Measurements from ENCODE around the gene MRPL23. TPM values are rescaled to one million over a fixed set of nuclear protein-coding genes. Genes with fewer than 3 reads are reported as not detected.

Gene MRPL23
- total RNA-seq = 30.0 and 48.2 TPM in 2 replicates

DNA sequence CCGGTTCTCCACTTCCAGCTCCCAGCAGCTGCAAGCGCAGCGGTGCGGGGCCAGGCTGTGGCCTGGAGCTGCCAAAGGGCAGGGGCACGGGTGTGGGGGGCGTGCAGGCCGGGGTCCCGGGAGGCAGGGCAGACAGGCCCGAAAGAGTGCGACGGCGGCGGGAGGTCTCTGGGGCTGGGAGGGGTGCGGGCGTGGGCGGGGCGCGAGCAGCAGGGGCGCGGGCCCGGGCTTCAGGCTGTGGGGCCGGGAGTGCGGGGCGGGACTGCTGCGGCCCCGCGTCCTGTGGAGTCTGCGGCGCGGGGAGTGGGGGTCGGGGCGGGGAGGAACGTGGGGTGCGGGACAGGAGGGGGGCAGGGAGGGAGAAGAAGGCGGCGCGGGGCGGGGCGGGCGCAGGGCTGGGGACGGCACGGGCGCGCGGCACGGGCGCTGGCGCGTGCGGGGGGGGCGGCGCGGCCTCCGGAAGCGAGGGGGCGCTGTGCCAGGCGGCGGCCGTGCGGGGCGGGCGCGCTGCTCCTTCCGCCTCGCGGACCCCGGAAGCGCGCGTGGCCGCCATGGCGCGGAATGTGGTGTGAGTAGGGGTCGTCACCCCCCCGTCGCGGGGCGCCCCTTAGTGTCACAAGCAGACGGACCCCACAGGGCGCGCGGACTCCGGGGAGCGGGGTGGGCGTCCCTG lies at the start of gene MRPL23:
Gene MRPL23, plus strand, starts transcription at position 521 of the 673 bp plus-strand sequence. Its CDS starts 31 bp downstream, at position 552.

DNA sequence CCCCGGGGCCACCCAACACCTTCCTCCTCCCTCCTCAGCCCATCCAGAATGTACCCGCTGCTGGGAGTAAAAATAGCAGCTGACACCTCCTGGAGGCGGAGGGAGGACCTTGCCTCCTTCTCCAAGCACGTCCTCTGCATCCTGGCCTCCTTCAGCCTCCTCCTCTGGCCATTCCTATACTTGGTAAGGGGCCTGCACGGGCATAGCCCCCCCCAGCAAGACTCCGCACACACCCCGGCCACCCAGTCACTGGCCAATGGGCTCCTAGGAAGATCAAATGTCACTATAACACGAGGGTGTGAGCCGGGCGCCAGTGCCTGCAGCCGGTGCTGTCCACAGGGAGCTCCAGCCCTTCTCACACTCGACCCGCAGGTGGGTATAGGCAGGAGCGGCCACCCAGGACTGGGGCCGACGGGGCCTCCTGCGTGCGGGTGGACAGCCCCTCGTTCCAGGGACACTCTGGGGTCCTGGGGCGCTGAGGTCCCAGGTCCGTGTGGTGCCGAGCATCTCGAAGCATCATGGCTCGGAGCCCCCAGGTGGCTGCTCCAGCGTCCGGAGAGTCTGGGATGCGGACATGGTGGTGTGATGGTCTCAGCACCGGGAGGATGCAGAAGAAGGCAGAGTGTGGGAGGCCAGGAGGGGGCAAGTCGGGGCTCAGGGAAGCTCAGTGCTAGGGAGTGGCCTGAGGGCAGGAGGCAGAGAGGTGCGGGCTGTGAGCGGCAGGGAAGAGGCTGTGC lies 27.6 kb upstream of the MRPL23 start, which contains the start of gene TNNT3:
Gene TNNT3, plus strand, starts transcription at position 313 of the 737 bp plus-strand sequence. CDS start 3,172 bp downstream, outside the sequence.

DNA sequence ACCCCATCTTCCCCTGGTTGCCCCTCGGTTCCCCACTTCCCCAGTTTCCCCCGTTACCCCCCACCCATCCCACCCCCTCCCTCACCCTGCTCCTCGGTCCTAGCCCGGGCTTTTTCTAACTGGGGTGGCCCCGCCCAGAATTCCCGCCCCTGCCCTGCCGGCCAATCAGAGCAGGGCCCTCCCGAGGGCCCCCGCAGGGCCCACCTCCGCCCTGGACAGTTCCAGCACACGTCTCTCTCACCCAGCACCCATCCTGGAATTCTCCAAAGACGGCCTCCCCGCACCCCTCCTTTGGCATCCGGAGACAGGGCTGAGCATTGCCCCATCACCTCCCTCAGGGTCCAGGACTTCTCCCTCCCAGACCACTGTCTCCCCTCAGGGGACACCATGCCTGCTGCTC lies 50.6 kb downstream of the MRPL23 start, which contains the start of gene H19:
Gene H19, minus strand, starts transcription at position 88 of the 400 bp plus-strand sequence.

Other genes starting within 250 kb of the MRPL23 start
- 0.34 and 1.2 TPM in 2 replicates for gene IFITM10, start 196.7 kb upstream of the MRPL23 start, total RNA-seq
- 222 and 1,296 TPM in 2 replicates for gene CTSD, start 183.4 kb upstream of the MRPL23 start, total RNA-seq
- gene SYT8, start 112.3 kb upstream of the MRPL23 start, total RNA-seq = 0.68 and 10.0 TPM in 2 replicates
- under 0.01 and 0.71 TPM in 2 replicates for gene TNNI2, start 108.4 kb upstream of the MRPL23 start, total RNA-seq
- gene LSP1, start 94.2 kb upstream of the MRPL23 start, total RNA-seq = 0.21 and 0.34 TPM in 2 replicates
- gene PRR33, start 55.4 kb upstream of the MRPL23 start, total RNA-seq = not detected in 2 replicates
- 1.3 TPM in 1 of 2 replicates, not detected in the other for gene TNNT3, start 27.6 kb upstream of the MRPL23 start, total RNA-seq
- gene H19, start 50.5 kb downstream of the MRPL23 start, total RNA-seq = 2.9 and 3.8 TPM in 2 replicates
- 0.07 and 0.34 TPM in 2 replicates for gene IGF2, start 192.1 kb downstream of the MRPL23 start, total RNA-seq
- not detected in 2 replicates for gene INS, start 213.9 kb downstream of the MRPL23 start, total RNA-seq
- gene TH, start 224.5 kb downstream of the MRPL23 start, total RNA-seq = under 0.01 and 0.28 TPM in 2 replicates

Data from nasal cavity respiratory epithelium epithelial cell of viscerocranial mucosa (primary cell).